NT2/D1 (cell line): ENCODE results near the gene CCER1.

Experiments used
- SUZ12 ChIP-seq: IDR thresholded peaks from 2 replicates; pipeline ENCODE4 v1.6.1; 2011; ENCODE audit not compliant: insufficient read length, insufficient read depth; ENCODE audit errors: extremely low read depth
- YY1 ChIP-seq: IDR thresholded peaks from 2 replicates; pipeline ENCODE4 v1.6.1; 2011; ENCODE audit not compliant: insufficient read length, insufficient read depth
- ZNF274 ChIP-seq: IDR thresholded peaks from 2 replicates; pipeline ENCODE4 v1.6.1; 2011; ENCODE audit warnings: mild to moderate bottlenecking, low read depth, low read length

GRCh38 chr12:90990611-90991010 lies 35.6 kb upstream of the CCER1 start:
- TF ChIP-seq YY1 (no peak), ZNF274 (no peak), SUZ12 (no peak)
